IMR-90 (cell line): Measurements from ENCODE around the gene CCN6. TPM values are rescaled to one million over a fixed set of nuclear protein-coding genes. Genes with fewer than 3 reads are reported as not detected.

Experiments used
- ATAC-seq: fragments of 200-7000 bp; cut with Tn5 transposase; 2 replicates; pipeline ENCODE4 v1.9.1; 2020; ENCODE audit warnings: low read depth, mild to moderate bottlenecking, moderate library complexity
- BruUV-seq: library from RNA; stranded (reverse); fragments of 400-500 nt; replicated peaks from 2 replicates; lab custom pipeline; 2021; lab: Mats Ljungman, UMichigan
- CTCF ChIA-PET: fragments of 300-600 bp; formaldehyde crosslinking; extraction: SDS; loops from one replicate; lab custom pipeline; 2021; ENCODE audit warnings: antibody characterized with exemption; lab: Yijun Ruan, JAX
- POLR2A ChIA-PET: fragments of 300-600 bp; sonication (Branson Sonifier 250); formaldehyde crosslinking; loops from one replicate; lab custom pipeline; 2022; ENCODE audit warnings: antibody characterized with exemption; ENCODE audit not compliant: unreplicated experiment; lab: Charles Lee
- DNase-seq: peaks from one replicate; pipeline ENCODE4 v3.0.0; 2013
- H2AFZ ChIP-seq: replicated peaks from 2 replicates; pipeline ENCODE3; 2013; ENCODE audit warnings: low read length, mild to moderate bottlenecking; ENCODE audit not compliant: poor library complexity
- H2AK5ac ChIP-seq: 2 replicates; pipeline ENCODE4 v1.6.1; 2013; ENCODE audit warnings: low read depth, low read length, inconsistent platforms
- H2AK9ac ChIP-seq: replicated peaks from 2 replicates; pipeline ENCODE3; 2013; ENCODE audit warnings: mild to moderate bottlenecking, low read depth, low read length, moderate library complexity; ENCODE audit not compliant: poor library complexity
- H2BK120ac ChIP-seq: 2 replicates; pipeline ENCODE4 v1.6.1; 2013; ENCODE audit warnings: low read depth, low read length, inconsistent platforms
- H2BK15ac ChIP-seq: 3 replicates; pipeline ENCODE4 v1.6.1; 2013; ENCODE audit warnings: low read depth, low read length, inconsistent platforms
- H2BK20ac ChIP-seq: 2 replicates; pipeline ENCODE4 v1.6.1; 2013; ENCODE audit warnings: low read depth, mild to moderate bottlenecking, inconsistent platforms, low read length, moderate library complexity
- H2BK5ac ChIP-seq: 2 replicates; pipeline ENCODE4 v1.6.1; 2013; ENCODE audit warnings: mild to moderate bottlenecking, low read depth, low read length, inconsistent platforms; ENCODE audit not compliant: poor library complexity, severe bottlenecking
- H3K14ac ChIP-seq: replicated peaks from 2 replicates; pipeline ENCODE4 v1.6.1; 2013; ENCODE audit warnings: low read depth, low read length, inconsistent platforms
- H3K18ac ChIP-seq: 2 replicates; pipeline ENCODE4 v1.6.1; 2013; ENCODE audit warnings: low read depth, low read length, control low read depth
- H3K23ac ChIP-seq: 2 replicates; pipeline ENCODE4 v1.6.1; 2013; ENCODE audit warnings: low read depth, low read length, inconsistent platforms
- H3K27ac ChIP-seq: 2 replicates; pipeline ENCODE4 v1.5.1; 2013; ENCODE audit warnings: mild to moderate bottlenecking, control low read depth, low read length; ENCODE audit not compliant: insufficient read depth
- H3K27me3 ChIP-seq: 2 replicates; pipeline ENCODE4 v1.6.1; 2013; ENCODE audit warnings: low read length; ENCODE audit not compliant: control insufficient read depth, insufficient read depth
- H3K36me3 ChIP-seq: 2 replicates; pipeline ENCODE4 v1.6.1; 2013; ENCODE audit warnings: low read length, mixed read lengths; ENCODE audit not compliant: control insufficient read depth, insufficient read depth
- H3K4ac ChIP-seq: 2 replicates; pipeline ENCODE4 v1.6.1; 2013; ENCODE audit warnings: low read depth, low read length, inconsistent platforms
- H3K4me1 ChIP-seq: 2 replicates; pipeline ENCODE4 v1.6.1; 2013; ENCODE audit warnings: low read length, mixed read lengths; ENCODE audit not compliant: control insufficient read depth, insufficient read depth
- H3K4me2 ChIP-seq: 2 replicates; pipeline ENCODE4 v1.6.1; 2013; ENCODE audit warnings: low read depth, mild to moderate bottlenecking, control low read depth, low read length, moderate library complexity
- H3K4me3 ChIP-seq: 2 replicates; pipeline ENCODE4 v1.5.1; 2013; ENCODE audit warnings: low read depth, mild to moderate bottlenecking, control low read depth, low read length, moderate library complexity; ENCODE audit not compliant: insufficient read depth
- H3K56ac ChIP-seq: 2 replicates; pipeline ENCODE4 v1.6.1; 2013; ENCODE audit warnings: low read length, inconsistent platforms; ENCODE audit not compliant: insufficient read depth; ENCODE audit errors: extremely low read depth
- H3K79me1 ChIP-seq, 2 experiments: 2 replicates each; pipeline ENCODE4 v1.6.1; 2013; ENCODE audit warnings: low read length in 2 of 2, inconsistent platforms in 1 of 2, low read depth in 1 of 2
- H3K9ac ChIP-seq: 2 replicates; pipeline ENCODE4 v1.6.1; 2013; ENCODE audit warnings: low read depth, low read length, control low read depth
- H3K9me1 ChIP-seq: 2 replicates; pipeline ENCODE4 v1.6.1; 2013; ENCODE audit warnings: low read length, inconsistent platforms; ENCODE audit not compliant: insufficient read depth
- H3K9me3 ChIP-seq: 2 replicates; pipeline ENCODE4 v1.6.1; 2013; ENCODE audit warnings: low read length; ENCODE audit not compliant: control insufficient read depth, insufficient read depth
- H4K20me1 ChIP-seq: 2 replicates; pipeline ENCODE4 v1.6.1; 2013; ENCODE audit warnings: low read length, inconsistent platforms; ENCODE audit not compliant: insufficient read depth
- H4K5ac ChIP-seq: 2 replicates; pipeline ENCODE4 v1.6.1; 2013; ENCODE audit warnings: mild to moderate bottlenecking, low read depth, low read length, control low read depth
- H4K8ac ChIP-seq, 2 experiments: 2 replicates each; pipeline ENCODE4 v1.6.1; 2013; ENCODE audit warnings: low read depth in 2 of 2, low read length in 2 of 2, control low read depth in 1 of 2, inconsistent platforms in 1 of 2
- H4K91ac ChIP-seq: 2 replicates; pipeline ENCODE4 v1.6.1; 2013; ENCODE audit warnings: low read depth, low read length, inconsistent platforms; ENCODE audit not compliant: insufficient read depth
- BHLHE40 ChIP-seq: fragments of 150-350 bp; IDR thresholded peaks from 2 replicates; pipeline ENCODE4 v1.6.1; 2016; ENCODE audit warnings: mild to moderate bottlenecking, low read depth, low read length
- CEBPB ChIP-seq: IDR thresholded peaks from 2 replicates; pipeline ENCODE4 v1.6.1; 2012; ENCODE audit warnings: low read depth, low read length, improper control_type of control experiment
- CHD1 ChIP-seq: IDR thresholded peaks from 2 replicates; pipeline ENCODE4 v1.6.1; 2012; ENCODE audit warnings: low read depth, low read length, improper control_type of control experiment
- CTCF ChIP-seq: conservative IDR thresholded peaks from 2 replicates; pipeline ENCODE4 v1.5.1; 2012; ENCODE audit warnings: mild to moderate bottlenecking, low read depth, low read length, improper control_type of control experiment
- FOS ChIP-seq: fragments of 150-350 bp; IDR thresholded peaks from 2 replicates; pipeline ENCODE4 v1.6.1; 2016; ENCODE audit warnings: low read depth, low read length
- MAZ ChIP-seq: IDR thresholded peaks from 2 replicates; pipeline ENCODE4 v1.6.1; 2012; ENCODE audit warnings: low read depth, mild to moderate bottlenecking, low read length, improper control_type of control experiment, moderate library complexity, borderline replicate concordance
- RAD21 ChIP-seq: IDR thresholded peaks from 2 replicates; pipeline ENCODE4 v1.6.1; 2012; ENCODE audit warnings: low read length, improper control_type of control experiment
- RFX5 ChIP-seq: IDR thresholded peaks from 2 replicates; pipeline ENCODE4 v1.8.0; 2012; ENCODE audit warnings: low read depth, mild to moderate bottlenecking, low read length, moderate library complexity
- SMC3 ChIP-seq: fragments of 150-350 bp; IDR thresholded peaks from 2 replicates; pipeline ENCODE4 v1.6.1; 2016; ENCODE audit warnings: low read depth, mild to moderate bottlenecking, antibody characterized with exemption, low read length, moderate library complexity
- WGBS, 2 experiments: methylation state at CpG; one replicate each; pipeline versions ENCODE4 v1.1.5 to v1.1.7; 2013; ENCODE audit warnings: missing lambda C conversion rate in 2 of 2; ENCODE audit not compliant: insufficient read length in 1 of 2; ENCODE audit errors: extremely low coverage in 2 of 2; 5-methylcytosine and 5-hydroxymethylcytosine counted together
- dilution Hi-C: fragments of 300-500 bp; cut with HindIII; formaldehyde crosslinking; loops from one replicate; pipeline ENCODE4 v1.14.3; 2018; ENCODE audit warnings: low sequenced_read_pairs; ENCODE audit not compliant: unreplicated experiment
- in situ Hi-C: fragments of 300-500 bp; cut with MboI; formaldehyde crosslinking; loops from 3 replicates; pipeline ENCODE4 v1.14.3; 2019; ENCODE audit warnings: low sequenced_read_pairs, inconsistent platforms, mixed read lengths
- intact Hi-C: fragments of 100-400 bp; cut with micrococcal nuclease; formaldehyde crosslinking; loops from 2 replicates; pipeline ENCODE4 v1.10.0; 2022
- polyA plus RNA-seq, 3 experiments: library from polyadenylated mRNA; depleted of rRNA; stranded (reverse); fragments of >200 nt; gene quantifications; 2 replicates each; pipeline ENCODE4 v1.2.3, GENCODE V29; 2012; ENCODE audit warnings: low replicate concordance in 1 of 3
- total RNA-seq: library from RNA; depleted of rRNA; stranded (reverse); fragments of >200 nt; gene quantifications from 2 replicates; pipeline ENCODE4 v1.2.3, GENCODE V29; 2012

Gene CCN6
- total and polyA plus RNA-seq, 2 of the 4 experiments (the other 2 are of a cell fraction), result not detected

GRCh38 chr6:112086744-112087135 is 32.8 kb downstream of the CCN6 start:
- H3K9me1 ChIP-seq, result no peaks in the 10 kb centered on the region
- in situ Hi-C loops, result no loop called here
- H2BK20ac ChIP-seq, result no peak overlapping the region
- H3K79me1 ChIP-seq, result peaks cover 3 to 7% of the 10 kb centered on the region in 2 experiments; a peak in 1 of 4 replicates
- H4K91ac ChIP-seq, result no peak overlapping the region
- H2AFZ ChIP-seq, result peak overlapping the region; percentile 95
- peak overlapping the region; percentile 65 for H3K27ac ChIP-seq
- H3K27me3 ChIP-seq, result no peaks in the 10 kb centered on the region
- dilution Hi-C loops, result no loop called here
- peak overlapping the region; percentile 26; the same call in 1 of the 2 replicates for H3K14ac ChIP-seq
- peak overlapping the region; percentile 3; the same call in 1 of the 3 replicates for H2BK15ac ChIP-seq
- 0% methylated on average over 2 of the region's 8 CpGs; no CpG with 5 or more reads in 1 of the 2 experiments for WGBS, 2 experiments
- intact Hi-C loops, result loop anchor here (2.0 kb wide), 1 partner anchor 76 kb away; no protein-coding TSS in a partner anchor
- ChIA-PET CTCF (interaction anchor here (0.7 to 2.4 kb wide), 7 partner anchors 9 to 253 kb away, joined by 3 to 13 read pairs (median 4); no protein-coding TSS in a partner anchor), POLR2A (no interaction called here)
- BruUV-seq, result TSS peak; percentile 38
- H3K9me3 ChIP-seq, result no peaks in the 10 kb centered on the region
- peak overlapping the region; percentile 49; the same call in 1 of the 2 replicates for H3K23ac ChIP-seq
- H4K8ac ChIP-seq, result peak overlapping the region; percentile 18 to 75; a peak in 2 of 4 replicates
- peak overlapping the region; percentile 84 for H3K4me2 ChIP-seq
- H2AK9ac ChIP-seq, result no peak overlapping the region
- peak overlapping the region; percentile 25; the same call in 1 of the 2 replicates for H3K4ac ChIP-seq
- H3K9ac ChIP-seq, result peak overlapping the region; percentile 92
- H2AK5ac ChIP-seq, result no peak overlapping the region
- no peak overlapping the region; the same call in 1 of the 2 replicates for H3K18ac ChIP-seq
- no peak overlapping the region for H4K5ac ChIP-seq
- TF ChIP-seq CEBPB, result peak; percentile 81
- TF ChIP-seq CTCF, result peak; percentile 39
- TF ChIP-seq BHLHE40, result no peak
- no peak for TF ChIP-seq RFX5
- TF ChIP-seq MAZ, result no peak
- TF ChIP-seq CHD1, result no peak
- TF ChIP-seq SMC3, result peak; percentile 53
- TF ChIP-seq FOS, result no peak
- TF ChIP-seq RAD21, result peak; percentile 49
- H3K4me3 ChIP-seq, result peak overlapping the region; percentile 69
- peak overlapping the region; percentile 19 for H2BK5ac ChIP-seq
- H3K36me3 ChIP-seq, result no peaks in the 10 kb centered on the region
- DNase-seq, result peak; percentile 64
- H2BK120ac ChIP-seq, result peak overlapping the region; percentile 6; the same call in 1 of the 2 replicates
- peak overlapping the region; percentile 65; the same call in 1 of the 2 replicates for H3K56ac ChIP-seq
- H4K20me1 ChIP-seq, result no peaks in the 10 kb centered on the region
- ATAC-seq, result peak; percentile 31
- H3K4me1 ChIP-seq, result no peaks in the 10 kb centered on the region
